ENCODE measurements around the gene CLDN15.

CLDN15 gene

GRCh38 chr7:101212014-101212413, 25.6 kb downstream of the CLDN15 start:
- Histone ChIP-seq H3K27me3 (replicated peaks; ENCODE audit: control insufficient read depth, insufficient read depth, low read length) (no peaks in the 10 kb centered on the region), H3K4me3 (replicated peaks; ENCODE audit: low read depth, low read length) (no peak overlapping the region), H3K36me3 (ENCODE audit: control insufficient read depth, insufficient read depth, low read length) (peaks cover 9% of the 10 kb centered on the region)
- no peak for DNase-seq (ENCODE audit: extremely low read depth, insufficient read length)
- TF ChIP-seq, protein P1, sequence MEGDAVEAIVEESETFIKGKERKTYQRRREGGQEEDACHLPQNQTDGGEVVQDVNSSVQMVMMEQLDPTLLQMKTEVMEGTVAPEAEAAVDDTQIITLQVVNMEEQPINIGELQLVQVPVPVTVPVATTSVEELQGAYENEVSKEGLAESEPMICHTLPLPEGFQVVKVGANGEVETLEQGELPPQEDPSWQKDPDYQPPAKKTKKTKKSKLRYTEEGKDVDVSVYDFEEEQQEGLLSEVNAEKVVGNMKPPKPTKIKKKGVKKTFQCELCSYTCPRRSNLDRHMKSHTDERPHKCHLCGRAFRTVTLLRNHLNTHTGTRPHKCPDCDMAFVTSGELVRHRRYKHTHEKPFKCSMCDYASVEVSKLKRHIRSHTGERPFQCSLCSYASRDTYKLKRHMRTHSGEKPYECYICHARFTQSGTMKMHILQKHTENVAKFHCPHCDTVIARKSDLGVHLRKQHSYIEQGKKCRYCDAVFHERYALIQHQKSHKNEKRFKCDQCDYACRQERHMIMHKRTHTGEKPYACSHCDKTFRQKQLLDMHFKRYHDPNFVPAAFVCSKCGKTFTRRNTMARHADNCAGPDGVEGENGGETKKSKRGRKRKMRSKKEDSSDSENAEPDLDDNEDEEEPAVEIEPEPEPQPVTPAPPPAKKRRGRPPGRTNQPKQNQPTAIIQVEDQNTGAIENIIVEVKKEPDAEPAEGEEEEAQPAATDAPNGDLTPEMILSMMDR (IDR thresholded peaks at IDR 0.05; ENCODE audit: insufficient read depth, low read length, poor library complexity, severe bottlenecking), result no peak

GRCh38 chr7:101211501-101211900, 26.1 kb downstream of the CLDN15 start:
- Histone ChIP-seq H3K4me3 (replicated peaks; ENCODE audit: low read depth, low read length) (no peak overlapping the region), H3K27me3 (replicated peaks; ENCODE audit: control insufficient read depth, insufficient read depth, low read length) (no peaks in the 10 kb centered on the region), H3K36me3 (ENCODE audit: control insufficient read depth, insufficient read depth, low read length) (peaks cover 9% of the 10 kb centered on the region)
- no peak for DNase-seq (ENCODE audit: extremely low read depth, insufficient read length)
- TF ChIP-seq, protein P1 (IDR thresholded peaks at IDR 0.05; ENCODE audit: insufficient read depth, low read length, poor library complexity, severe bottlenecking), result no peak

DNA sequence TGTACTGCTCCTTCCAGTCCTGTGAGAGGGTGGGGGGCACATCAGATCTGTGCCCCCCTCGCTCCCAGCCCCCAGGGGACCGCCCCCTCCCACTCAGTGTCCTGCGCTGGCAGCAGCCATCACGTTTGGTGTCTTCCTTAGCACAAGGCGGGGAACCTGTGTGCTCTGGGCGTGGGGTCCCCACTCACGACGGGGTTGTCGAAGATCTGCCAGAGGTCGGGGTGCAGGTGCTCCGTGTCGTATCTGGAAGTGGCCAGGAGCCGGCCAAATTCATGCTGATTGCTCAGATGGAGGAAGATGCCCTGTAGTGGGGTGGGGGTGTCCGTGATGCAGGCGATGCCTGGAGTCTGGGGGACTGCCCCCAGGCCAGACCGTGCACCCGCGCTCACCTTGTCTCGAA, 27.5 kb downstream of the CLDN15 start:
- DNase-seq (ENCODE audit: extremely low read depth, insufficient read length), result no peak
- Histone ChIP-seq H3K4me3 (replicated peaks; ENCODE audit: low read depth, low read length) (no peak overlapping the region), H3K27me3 (replicated peaks; ENCODE audit: control insufficient read depth, insufficient read depth, low read length) (no peaks in the 10 kb centered on the region), H3K36me3 (ENCODE audit: control insufficient read depth, insufficient read depth, low read length) (peaks cover 11% of the 10 kb centered on the region)
- TF ChIP-seq, protein P1 (IDR thresholded peaks at IDR 0.05; ENCODE audit: insufficient read depth, low read length, poor library complexity, severe bottlenecking), result no peak

DNA sequence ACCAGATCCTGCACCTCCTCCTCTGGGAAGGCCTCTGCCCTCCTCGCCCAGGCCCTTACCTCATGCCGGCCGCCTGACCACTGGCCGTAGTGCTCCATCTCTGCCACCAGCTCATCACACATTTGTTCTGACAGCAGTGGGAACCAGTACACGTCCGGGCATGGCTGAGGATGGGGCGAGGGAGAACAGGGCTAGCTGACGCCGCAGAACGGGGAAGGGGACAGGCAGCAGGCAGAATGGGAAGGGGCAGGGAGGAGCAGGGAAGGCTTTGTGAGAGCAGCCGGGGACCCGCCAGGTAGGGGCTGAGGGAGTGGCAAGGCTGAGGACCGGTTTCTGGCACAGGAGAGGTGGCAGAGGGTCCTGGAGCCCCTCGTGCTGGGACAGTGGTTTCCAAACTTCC, 28.8 kb downstream of the CLDN15 start:
- TF ChIP-seq, protein P1 (IDR thresholded peaks at IDR 0.05; ENCODE audit: insufficient read depth, low read length, poor library complexity, severe bottlenecking), result no peak
- DNase-seq (ENCODE audit: extremely low read depth, insufficient read length), result no peak
- H3K36me3 ChIP-seq (ENCODE audit: control insufficient read depth, insufficient read depth, low read length), result peaks cover 11% of the 10 kb centered on the region
- H3K4me3 ChIP-seq (replicated peaks; ENCODE audit: low read depth, low read length), result no peak overlapping the region
- no peaks in the 10 kb centered on the region for H3K27me3 ChIP-seq (replicated peaks; ENCODE audit: control insufficient read depth, insufficient read depth, low read length)

GRCh38 chr7:101207459-101207858, 30.1 kb downstream of the CLDN15 start:
- H3K27me3 ChIP-seq (replicated peaks; ENCODE audit: control insufficient read depth, insufficient read depth, low read length), result no peaks in the 10 kb centered on the region; the same call in 1 of the 2 replicates
- DNase-seq (ENCODE audit: extremely low read depth, insufficient read length), result no peak
- TF ChIP-seq, protein P1 (IDR thresholded peaks at IDR 0.05; ENCODE audit: insufficient read depth, low read length, poor library complexity, severe bottlenecking), result no peak
- no peak overlapping the region for H3K4me3 ChIP-seq (replicated peaks; ENCODE audit: low read depth, low read length)
- H3K36me3 ChIP-seq (ENCODE audit: control insufficient read depth, insufficient read depth, low read length), result peaks cover 11% of the 10 kb centered on the region

DNA sequence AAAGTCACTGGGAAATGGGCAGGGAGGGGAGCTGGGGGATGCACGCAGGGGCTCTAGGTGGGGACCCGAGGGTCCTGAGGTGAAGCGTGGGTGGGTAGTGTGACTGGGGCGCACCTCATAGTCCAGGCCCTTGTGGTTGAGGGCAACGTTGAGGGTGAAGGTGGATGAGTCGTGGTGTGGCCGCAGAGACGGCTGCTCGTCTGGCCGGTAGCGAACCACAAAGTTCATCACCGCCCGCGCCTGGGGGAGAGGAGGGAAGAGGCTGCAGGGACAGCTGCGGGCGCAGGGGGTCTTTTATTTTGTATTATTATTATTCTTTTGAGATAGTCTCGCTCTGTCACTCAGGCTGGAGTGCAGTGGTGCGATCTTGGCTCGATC, 30.9 kb downstream of the CLDN15 start:
- TF ChIP-seq, protein P1 (IDR thresholded peaks at IDR 0.05; ENCODE audit: insufficient read depth, low read length, poor library complexity, severe bottlenecking), result no peak
- no peaks in the 10 kb centered on the region; the same call in 1 of the 2 replicates for H3K27me3 ChIP-seq (replicated peaks; ENCODE audit: control insufficient read depth, insufficient read depth, low read length)
- DNase-seq (ENCODE audit: extremely low read depth, insufficient read length), result no peak
- peaks cover 8% of the 10 kb centered on the region for H3K36me3 ChIP-seq (ENCODE audit: control insufficient read depth, insufficient read depth, low read length)
- no peak overlapping the region for H3K4me3 ChIP-seq (replicated peaks; ENCODE audit: low read depth, low read length)
